Measurements from ENCODE around the gene ZNF175. TPM values are rescaled to one million over a fixed set of nuclear protein-coding genes. Genes with fewer than 3 reads are reported as not detected.

ZNF175 gene
- total and polyA plus RNA-seq, 12 donors: 1.6 to 9.6 (median 8.1) TPM

- WGBS, 2 donors: 80 to 86% methylated on average over 1 of the region's 1 CpG
- H3K36me3 ChIP-seq: no peaks in the 10 kb centered on the region
Measured at GRCh38 chr19:51535535-51535934, 35.5 kb upstream of the ZNF175 start.

DNA sequence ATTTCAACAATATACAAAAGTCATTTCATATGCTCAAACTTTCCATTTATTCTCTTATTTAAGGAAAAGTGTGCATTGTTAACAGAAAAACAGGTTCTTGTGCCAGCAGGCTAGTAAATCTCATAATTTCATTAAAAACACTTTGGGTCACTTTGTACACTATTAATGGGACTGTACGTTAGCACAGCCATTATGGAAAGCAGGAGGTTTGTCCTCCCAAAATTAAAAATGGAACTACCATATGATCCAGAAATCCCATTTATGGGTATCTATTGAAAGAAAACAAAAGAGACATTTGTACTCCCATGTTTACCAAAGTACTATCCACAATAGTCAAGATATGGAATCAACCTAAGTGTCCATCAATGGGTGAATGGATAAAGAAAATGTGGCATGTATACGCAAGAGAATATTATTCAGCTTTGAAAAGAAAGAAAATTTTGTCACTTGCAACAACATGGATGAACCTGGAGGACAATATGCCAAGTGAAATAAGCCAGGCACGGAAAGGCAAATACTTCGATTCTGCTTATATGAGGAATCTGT lies 31.2 kb upstream of the ZNF175 start:
- H3K27me3 ChIP-seq: peaks cover 6 to 69% (median 46%) of the 10 kb centered on the region in 7 donors
- no peaks in the 10 kb centered on the region for H3K36me3 ChIP-seq
- peaks cover 0 to 14% (median 0%) of the 10 kb centered on the region in 11 donors for H3K9me3 ChIP-seq
- WGBS, 2 donors: 83 to 90% methylated on average over 4 of the region's 4 CpGs
- ATAC-seq (no peak), DNase-seq (no peak)
- H3K27ac ChIP-seq: no peak overlapping the region
- intact Hi-C loops (cut with DNase I): no loop called here
- no peaks in the 10 kb centered on the region for H3K4me1 ChIP-seq
- TF ChIP-seq, protein P1, sequence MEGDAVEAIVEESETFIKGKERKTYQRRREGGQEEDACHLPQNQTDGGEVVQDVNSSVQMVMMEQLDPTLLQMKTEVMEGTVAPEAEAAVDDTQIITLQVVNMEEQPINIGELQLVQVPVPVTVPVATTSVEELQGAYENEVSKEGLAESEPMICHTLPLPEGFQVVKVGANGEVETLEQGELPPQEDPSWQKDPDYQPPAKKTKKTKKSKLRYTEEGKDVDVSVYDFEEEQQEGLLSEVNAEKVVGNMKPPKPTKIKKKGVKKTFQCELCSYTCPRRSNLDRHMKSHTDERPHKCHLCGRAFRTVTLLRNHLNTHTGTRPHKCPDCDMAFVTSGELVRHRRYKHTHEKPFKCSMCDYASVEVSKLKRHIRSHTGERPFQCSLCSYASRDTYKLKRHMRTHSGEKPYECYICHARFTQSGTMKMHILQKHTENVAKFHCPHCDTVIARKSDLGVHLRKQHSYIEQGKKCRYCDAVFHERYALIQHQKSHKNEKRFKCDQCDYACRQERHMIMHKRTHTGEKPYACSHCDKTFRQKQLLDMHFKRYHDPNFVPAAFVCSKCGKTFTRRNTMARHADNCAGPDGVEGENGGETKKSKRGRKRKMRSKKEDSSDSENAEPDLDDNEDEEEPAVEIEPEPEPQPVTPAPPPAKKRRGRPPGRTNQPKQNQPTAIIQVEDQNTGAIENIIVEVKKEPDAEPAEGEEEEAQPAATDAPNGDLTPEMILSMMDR (IDR thresholded peaks at IDR 0.05): no peak
- H3K4me3 ChIP-seq: no peak overlapping the region

More at GRCh38 chr19:51535535-51535934, 35.5 kb upstream of the ZNF175 start:
- Histone ChIP-seq H3K9me3 (peaks cover 0 to 14% (median 0%) of the 10 kb centered on the region in 11 donors), H3K27ac (no peak overlapping the region), H3K4me1 (no peaks in the 10 kb centered on the region), H3K4me3 (no peak overlapping the region), H3K27me3 (peaks cover 6 to 55% (median 49%) of the 10 kb centered on the region in 7 donors)
- TF ChIP-seq, protein P1 (IDR thresholded peaks at IDR 0.05): no peak
- intact Hi-C loops (cut with DNase I): no loop called here
- DNase-seq (no peak), ATAC-seq (no peak)

DNA sequence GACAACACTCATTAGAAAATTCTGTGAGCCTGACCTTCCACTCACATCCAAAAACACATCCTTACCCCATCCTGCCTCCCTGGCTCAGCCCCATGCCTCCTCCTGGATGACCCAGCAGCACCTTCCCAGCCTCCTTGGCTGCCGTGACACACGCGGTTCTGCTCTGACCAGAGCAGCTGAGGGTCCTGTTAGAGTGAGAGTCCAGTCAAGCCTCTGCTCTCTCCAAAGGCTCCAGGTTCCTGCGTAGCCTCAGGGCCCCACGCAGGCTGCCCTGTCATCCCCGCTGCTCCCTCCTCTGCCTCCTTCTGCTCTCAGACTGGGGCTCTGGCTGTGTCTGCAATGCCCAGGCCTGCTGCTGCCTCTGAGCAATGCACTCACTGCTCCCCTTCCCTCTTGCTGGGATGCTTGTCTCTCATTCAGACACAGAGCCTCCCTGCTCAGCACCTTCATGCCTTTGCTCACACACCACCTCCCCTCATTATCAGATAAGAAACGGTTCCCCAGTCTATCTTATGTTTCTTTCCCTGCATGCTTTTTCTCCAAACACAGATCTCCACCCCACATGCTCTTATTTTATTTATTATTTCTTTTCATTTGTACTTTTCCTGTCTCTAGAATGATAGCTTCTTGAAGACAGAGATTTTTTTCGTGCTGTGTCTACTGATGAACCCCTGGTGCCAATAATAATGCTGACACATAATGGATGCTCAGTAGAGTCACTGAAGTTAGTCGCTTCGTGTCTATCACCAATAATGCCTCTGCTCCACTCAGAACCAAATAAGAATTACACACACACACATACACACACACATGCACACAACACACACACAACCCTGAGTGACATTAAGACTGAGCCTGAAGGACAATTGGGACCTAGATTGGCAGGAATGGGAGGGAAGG lies 29.4 kb upstream of the ZNF175 start:
- ATAC-seq: no peak
- H3K27me3 ChIP-seq: peaks cover 6 to 84% (median 53%) of the 10 kb centered on the region in 7 donors
- H3K27ac ChIP-seq: no peak overlapping the region
- TF ChIP-seq, protein P1 (IDR thresholded peaks at IDR 0.05): no peak
- 50 to 51% methylated on average over 10 of the region's 10 CpGs for WGBS, 2 donors
- H3K9me3 ChIP-seq: no peaks in the 10 kb centered on the region
- peaks cover 0 to 4% (median 0%) of the 10 kb centered on the region in 9 donors for H3K4me1 ChIP-seq
- H3K36me3 ChIP-seq: no peaks in the 10 kb centered on the region
- no peak for DNase-seq
- H3K4me3 ChIP-seq: no peak overlapping the region
- intact Hi-C loops (cut with DNase I): no loop called here

DNA sequence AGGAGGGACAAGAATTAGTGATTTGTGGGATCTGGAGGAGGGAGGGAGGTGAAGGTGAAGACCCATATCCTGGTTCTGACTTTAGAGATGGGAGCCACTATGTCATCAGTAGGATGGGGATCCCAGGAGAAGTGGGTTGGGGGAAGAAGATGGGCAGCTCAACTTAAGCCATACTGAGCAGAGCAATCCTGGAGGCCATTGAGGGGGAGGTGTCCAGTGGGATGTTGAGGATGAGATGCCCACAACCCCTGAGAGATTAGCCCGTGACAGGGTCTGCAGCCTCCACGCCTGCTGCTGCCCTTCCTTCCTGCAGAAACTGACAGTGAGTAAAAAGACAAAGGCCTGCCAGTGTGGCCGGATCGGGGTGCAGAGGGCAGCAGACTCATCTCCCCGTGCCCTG lies 28.4 kb upstream of the ZNF175 start:
- Histone ChIP-seq H3K4me1 (peaks cover 0 to 4% (median 0%) of the 10 kb centered on the region in 9 donors), H3K27ac (no peak overlapping the region), H3K9me3 (no peaks in the 10 kb centered on the region), H3K4me3 (no peak overlapping the region), H3K36me3 (no peaks in the 10 kb centered on the region), H3K27me3 (peaks cover 6 to 84% (median 62%) of the 10 kb centered on the region in 7 donors)
- TF ChIP-seq, protein P1 (IDR thresholded peaks at IDR 0.05): no peak
- DNase-seq (no peak), ATAC-seq (no peak)
- 56 to 67% methylated on average over 5 of the region's 5 CpGs for WGBS, 2 donors
- intact Hi-C loops (cut with DNase I): no loop called here

Measured in heart right ventricle (tissue), 16 donors.